Measurements from ENCODE around the gene VPREB3. TPM values are rescaled to one million over a fixed set of nuclear protein-coding genes. Genes with fewer than 3 reads are reported as not detected.

The VPREB3 gene
- polyA plus RNA-seq, 3 donors: 0.35 to 1.1 (median 0.58) TPM

DNA sequence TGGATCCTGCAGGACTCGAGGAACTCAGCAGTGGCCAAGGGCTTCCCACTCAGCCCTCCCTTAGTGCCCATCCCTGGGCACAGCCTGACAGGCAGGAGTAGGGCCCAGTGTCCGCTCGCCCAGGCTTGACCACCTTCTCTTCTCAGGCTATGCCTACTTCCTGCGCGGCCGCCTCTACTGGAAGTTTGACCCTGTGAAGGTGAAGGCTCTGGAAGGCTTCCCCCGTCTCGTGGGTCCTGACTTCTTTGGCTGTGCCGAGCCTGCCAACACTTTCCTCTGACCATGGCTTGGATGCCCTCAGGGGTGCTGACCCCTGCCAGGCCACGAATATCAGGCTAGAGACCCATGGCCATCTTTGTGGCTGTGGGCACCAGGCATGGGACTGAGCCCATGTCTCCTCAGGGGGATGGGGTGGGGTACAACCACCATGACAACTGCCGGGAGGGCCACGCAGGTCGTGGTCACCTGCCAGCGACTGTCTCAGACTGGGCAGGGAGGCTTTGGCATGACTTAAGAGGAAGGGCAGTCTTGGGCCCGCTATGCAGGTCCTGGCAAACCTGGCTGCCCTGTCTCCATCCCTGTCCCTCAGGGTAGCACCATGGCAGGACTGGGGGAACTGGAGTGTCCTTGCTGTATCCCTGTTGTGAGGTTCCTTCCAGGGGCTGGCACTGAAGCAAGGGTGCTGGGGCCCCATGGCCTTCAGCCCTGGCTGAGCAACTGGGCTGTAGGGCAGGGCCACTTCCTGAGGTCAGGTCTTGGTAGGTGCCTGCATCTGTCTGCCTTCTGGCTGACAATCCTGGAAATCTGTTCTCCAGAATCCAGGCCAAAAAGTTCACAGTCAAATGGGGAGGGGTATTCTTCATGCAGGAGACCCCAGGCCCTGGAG, 29.3 kb upstream of the VPREB3 start:
- no peak for DNase-seq (ENCODE audit: low read depth in 3 of 3, low spot score in 2 of 3)

DNA sequence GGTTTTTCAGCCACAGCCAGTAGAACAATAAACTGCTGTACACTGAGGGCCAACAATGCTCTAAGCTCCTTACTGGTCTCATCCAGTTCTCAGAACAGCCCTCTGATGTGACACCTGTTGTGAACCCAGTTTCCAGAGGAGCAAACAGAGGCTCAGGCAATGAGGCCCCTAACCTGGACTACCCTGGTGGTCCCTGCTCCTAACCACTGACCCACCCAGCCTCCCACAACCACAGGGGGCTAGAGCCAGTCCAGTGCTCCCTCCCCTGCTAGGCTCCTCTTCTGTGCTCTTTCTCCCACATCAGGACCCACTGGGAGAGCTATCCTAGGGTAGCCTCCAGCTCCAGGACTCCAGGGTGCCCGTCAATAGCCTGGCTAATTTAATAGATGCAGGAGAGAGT, 28.5 kb upstream of the VPREB3 start:
- DNase-seq (ENCODE audit: low read depth in 3 of 3, low spot score in 2 of 3): no peak

DNA sequence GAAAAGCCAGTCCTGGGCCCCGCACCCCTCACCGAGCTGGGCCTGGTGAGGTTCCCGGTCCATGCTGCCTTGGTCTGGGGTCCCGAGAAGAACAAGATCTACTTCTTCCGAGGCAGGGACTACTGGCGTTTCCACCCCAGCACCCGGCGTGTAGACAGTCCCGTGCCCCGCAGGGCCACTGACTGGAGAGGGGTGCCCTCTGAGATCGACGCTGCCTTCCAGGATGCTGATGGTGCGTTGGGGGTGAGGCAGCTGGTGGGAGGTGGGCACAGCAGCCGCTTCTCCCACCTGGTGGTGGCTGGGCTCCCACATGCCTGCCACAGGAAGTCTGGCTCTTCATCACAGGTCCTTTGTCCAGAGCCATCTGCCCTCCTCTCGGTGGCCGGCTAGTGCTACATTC, 28.0 kb upstream of the VPREB3 start:
- no peak for DNase-seq (ENCODE audit: low read depth in 3 of 3, low spot score in 2 of 3)

DNA sequence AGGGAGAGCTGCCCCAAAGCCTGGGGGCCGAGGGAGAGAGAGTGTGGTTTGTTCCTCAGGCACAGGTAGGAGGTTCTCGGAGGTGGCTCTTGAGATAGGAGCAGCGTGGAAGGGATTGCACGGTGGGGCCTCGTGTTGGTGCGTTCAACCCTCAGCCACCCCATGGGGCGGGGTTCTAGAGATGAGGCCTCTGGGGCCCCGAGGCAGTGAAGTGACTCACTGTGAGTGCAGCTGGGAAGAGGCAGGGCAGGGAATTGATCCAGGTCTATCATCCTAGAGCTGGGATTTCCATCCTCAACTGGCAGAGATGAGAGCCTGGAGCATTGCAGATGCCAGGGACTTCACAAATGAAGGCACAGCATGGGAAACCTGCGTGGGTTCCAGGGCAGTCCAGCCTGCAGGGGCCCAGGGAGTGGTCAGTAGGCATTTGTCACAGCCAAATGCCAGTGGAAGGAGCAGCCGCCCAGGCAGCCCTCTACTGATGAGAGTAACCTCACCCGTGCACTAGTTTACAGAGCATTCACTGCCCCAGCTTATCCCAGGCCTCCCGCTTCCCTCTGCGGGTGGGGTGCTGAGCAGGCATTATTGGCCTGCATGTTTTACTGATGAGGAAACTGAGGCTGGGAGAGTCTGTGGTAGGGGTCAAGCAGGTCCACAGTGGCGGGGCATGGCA, 27.4 kb upstream of the VPREB3 start:
- DNase-seq (ENCODE audit: low read depth in 3 of 3, low spot score in 2 of 3): no peak

DNA sequence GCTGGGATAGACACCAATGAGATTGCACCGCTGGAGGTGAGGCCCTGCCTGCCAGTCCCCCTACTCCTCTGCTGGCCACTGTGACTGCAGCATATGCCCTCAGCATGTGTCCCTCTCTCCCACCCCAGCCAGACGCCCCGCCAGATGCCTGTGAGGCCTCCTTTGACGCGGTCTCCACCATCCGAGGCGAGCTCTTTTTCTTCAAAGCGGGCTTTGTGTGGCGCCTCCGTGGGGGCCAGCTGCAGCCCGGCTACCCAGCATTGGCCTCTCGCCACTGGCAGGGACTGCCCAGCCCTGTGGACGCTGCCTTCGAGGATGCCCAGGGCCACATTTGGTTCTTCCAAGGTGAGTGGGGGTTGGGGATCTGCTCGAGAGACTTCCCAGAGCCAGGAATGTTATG, 26.8 kb upstream of the VPREB3 start:
- no peak for DNase-seq (ENCODE audit: low read depth in 3 of 3, low spot score in 2 of 3)

DNA sequence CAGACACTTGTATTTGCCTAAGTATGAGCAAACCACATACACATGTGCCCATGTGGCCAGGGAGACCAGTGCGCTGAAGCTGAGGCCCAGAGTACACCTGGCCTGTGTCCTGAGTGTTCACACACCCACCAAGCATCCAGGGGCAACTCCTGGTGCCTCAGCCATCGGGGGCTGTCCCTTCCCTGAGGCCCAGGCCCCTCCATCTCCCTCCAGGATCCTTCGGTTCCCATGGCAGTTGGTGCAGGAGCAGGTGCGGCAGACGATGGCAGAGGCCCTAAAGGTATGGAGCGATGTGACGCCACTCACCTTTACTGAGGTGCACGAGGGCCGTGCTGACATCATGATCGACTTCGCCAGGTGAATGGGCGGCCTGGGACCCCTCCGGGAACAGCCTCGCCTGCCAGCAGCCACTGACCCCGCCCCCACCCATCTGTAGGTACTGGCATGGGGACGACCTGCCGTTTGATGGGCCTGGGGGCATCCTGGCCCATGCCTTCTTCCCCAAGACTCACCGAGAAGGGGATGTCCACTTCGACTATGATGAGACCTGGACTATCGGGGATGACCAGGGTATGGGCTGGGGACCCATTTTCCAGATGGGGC, 26.0 kb upstream of the VPREB3 start:
- DNase-seq (ENCODE audit: low read depth in 3 of 3, low spot score in 2 of 3): no peak

DNA sequence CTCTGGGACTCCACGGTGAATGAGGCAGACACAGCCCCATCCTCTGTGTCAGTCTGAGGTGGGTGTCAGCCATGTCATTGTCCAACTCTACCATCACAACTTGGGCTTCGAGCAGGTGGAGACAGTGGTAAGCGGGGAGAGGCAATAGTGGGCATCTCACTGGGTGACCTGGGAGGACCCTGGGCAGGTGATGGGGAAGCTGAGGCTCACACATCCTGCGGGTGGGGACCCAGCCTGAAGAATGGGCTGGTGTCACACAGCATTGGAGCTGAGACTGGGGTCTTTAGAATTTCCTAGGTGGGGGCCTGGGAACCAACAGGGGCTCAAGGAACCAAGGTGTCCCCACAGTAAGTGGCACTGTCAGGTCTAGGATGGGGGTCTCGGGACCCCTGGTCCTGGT, 25.5 kb upstream of the VPREB3 start:
- DNase-seq (ENCODE audit: low read depth in 3 of 3, low spot score in 2 of 3): no peak

DNA sequence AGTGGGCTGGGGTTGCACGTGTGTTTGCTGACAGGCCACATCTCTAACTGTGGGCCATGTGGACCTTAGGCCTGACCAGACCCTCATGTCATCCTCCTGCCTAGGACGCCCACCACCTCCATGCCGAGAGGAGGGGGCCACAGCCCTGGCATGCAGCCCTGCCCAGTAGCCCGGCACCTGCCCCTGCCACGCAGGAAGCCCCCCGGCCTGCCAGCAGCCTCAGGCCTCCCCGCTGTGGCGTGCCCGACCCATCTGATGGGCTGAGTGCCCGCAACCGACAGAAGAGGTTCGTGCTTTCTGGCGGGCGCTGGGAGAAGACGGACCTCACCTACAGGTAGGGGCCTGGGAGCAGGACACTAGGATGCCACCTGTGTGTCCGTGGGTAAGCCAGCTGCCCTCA, 24.9 kb upstream of the VPREB3 start:
- no peak for DNase-seq (ENCODE audit: low read depth in 3 of 3, low spot score in 2 of 3)

DNA sequence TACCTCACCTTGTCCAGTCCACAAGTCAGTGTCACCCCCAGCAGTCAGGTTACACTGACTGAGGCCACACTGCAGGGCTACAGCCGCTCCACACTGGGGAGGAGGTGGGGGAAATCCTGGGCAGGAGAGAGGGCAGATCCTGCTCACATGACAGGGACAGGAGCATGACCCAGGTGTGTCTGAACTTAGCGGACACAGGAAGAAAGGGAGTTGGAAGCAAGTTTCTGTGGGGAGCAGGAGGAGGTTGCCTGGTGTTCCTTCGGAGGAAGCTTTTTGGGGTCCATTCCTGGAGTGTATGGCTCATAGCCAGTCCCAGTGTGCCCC, 24.3 kb upstream of the VPREB3 start:
- DNase-seq (ENCODE audit: low read depth in 3 of 3, low spot score in 2 of 3): no peak

DNA sequence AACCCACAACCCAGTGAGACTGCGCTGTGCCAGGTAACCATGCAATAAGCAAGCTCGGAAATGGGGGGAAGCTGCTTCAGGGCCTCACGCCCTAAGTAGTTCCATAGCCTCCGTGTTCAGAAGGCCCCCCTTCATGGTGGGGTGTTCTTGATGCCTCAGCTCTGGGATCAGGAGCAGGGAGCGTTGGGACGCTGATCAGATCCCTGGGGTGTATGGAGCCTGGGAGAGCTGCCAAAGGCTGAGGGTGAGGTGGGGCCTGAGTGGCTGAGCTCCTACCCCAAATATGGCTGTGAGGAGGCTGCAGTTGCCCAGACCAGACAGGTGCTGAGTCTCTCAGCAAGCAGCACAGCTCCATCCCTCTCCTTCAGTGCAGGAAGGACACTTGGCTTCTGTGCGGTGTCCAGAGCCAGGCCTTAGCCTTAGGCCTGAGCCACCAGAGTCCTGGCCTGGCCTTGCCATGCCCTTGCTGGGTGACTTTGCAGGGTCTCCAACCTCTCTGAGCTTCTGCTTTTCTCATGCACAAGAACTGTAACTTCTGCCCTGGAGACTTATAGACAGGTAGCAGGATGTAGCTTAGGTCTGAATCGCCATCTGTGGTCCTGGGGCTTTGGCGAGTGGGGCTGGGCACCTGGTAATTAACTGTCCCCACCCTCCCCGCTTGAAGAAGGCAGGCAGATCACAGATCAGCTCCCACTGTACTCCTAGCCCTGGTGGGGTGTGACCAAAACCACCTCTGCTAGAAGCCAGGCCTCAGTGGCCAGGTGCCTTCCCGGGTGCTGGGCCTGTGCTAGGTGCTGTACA, 23.8 kb upstream of the VPREB3 start:
- no peak for DNase-seq (ENCODE audit: low read depth in 3 of 3, low spot score in 2 of 3)

DNA sequence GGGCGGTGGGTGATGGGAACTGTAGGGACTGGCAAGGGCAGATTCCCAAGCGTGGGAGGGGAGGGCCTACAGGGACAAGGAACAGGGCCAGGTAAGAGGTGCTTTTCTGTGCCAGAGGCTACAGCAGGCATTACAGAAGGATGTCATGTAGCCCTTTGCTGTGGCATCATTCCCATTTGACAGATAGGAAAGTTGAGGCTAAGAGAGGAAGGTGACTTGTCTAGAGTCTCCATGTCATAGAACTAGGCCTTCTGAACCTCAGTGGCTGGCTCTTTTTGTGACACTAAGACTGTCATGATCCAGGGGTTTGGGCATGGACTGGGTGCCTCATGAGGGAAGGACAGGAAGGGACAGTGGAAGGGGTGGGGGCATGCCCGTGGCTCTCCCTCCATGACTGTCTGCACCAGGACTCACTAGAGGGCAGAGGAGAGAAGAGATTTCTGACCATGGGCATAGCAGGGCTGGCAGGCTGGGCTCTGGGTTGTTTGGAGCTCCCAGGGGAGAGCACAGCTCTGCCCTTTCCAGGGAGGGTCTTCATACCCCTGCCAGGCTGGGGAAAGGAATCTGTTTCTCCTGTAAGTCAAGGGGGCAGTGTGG, 21.7 kb upstream of the VPREB3 start:
- no peak for DNase-seq (ENCODE audit: low read depth in 3 of 3, low spot score in 2 of 3)

DNA sequence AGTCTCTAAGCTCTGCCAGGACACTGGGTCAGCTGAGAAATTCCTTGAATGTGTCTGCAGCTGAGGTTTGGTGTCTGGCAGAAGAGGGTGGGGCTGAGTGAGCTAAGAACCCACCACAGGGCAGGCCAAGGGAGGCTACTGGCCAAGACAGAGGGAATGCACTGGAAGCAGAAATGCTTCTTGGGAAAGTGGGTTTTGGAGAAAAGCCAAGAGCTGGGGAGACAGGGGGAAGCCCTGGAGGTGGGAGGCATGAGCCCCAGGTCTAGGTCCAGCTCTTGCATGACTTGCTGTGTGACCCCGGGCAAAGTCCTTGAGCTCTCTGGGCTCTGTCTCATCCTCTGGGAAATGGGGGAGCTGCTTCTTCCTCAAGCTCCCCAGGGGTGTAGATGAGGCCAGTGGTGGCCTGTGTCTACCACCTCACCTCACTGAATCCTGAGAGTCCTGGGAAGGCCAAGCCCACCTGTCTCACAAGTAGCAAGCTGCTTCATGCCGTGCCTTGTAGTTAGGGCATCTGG, 20.8 kb upstream of the VPREB3 start:
- no peak for DNase-seq (ENCODE audit: low read depth in 3 of 3, low spot score in 2 of 3)

DNA sequence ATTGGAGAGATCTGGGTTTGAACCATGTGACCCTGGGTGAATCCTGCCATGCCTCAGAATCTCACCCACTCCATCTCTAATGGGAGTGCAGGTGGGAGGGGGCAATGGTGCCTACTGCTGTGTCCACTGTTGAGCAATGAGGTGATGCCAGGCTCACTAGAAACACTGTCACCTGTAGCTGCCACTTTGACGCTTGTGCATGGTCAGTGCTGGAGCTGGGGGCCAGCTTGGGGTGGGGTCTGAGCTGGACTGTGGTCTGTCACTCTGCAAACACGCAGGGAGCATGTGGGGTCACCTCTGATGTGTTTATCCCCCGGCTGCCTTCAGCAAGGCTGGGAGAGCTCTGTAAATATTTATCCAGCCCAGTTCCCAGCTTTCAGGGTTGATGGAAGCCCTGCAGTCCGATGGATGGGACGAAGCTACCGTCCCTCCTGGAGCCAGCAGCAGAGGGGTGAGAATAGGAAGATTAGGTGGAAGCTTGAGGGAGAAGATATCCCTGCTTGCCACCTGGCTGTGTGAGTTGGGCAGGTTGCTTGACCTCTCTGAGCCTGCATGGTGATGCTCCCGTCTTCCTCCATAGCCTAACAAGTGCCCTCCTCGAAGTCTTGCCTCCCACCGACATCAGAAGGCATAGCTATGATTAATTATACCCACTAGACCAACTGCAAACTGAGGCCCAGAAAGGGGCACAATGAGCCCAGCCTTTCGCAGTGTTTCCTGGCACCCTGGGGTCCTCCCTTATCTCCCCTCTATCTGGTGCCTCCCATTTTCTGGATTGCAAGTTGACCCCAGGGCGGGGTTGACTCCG, 20.1 kb upstream of the VPREB3 start:
- no peak for DNase-seq (ENCODE audit: low read depth in 3 of 3, low spot score in 2 of 3)

DNA sequence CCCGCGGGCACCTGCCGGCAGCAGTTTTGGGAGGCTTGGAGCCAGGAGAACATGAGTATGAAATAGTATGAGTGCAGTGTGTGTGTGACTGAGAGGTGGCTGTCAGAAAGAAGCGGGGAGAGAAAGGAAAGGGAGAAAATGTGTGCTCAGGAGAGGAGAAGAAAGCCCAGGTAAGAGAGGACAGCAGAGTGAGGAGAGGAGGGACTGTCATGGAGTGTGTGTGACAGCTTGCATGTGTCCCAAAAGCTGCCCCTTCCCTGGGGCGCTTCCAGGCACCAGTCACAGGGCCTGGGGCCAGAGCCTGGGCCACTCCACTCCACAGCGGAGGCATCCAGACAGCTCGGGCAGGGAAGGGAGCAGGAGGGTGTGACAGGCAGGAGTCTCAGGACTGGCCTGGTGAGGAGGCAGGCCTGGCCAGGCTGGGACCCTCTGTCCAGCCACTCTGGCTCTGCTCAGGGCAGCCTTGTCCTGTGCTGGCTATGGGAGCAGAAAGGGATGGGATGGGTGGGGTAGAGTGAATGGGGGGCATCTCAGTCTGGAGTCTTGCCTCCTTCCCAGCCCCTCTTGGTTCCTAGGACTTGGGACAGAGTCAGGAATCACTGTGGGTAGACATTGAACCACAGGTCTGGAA, 19.4 kb upstream of the VPREB3 start:
- no peak for DNase-seq (ENCODE audit: low read depth in 3 of 3, low spot score in 2 of 3)

DNA sequence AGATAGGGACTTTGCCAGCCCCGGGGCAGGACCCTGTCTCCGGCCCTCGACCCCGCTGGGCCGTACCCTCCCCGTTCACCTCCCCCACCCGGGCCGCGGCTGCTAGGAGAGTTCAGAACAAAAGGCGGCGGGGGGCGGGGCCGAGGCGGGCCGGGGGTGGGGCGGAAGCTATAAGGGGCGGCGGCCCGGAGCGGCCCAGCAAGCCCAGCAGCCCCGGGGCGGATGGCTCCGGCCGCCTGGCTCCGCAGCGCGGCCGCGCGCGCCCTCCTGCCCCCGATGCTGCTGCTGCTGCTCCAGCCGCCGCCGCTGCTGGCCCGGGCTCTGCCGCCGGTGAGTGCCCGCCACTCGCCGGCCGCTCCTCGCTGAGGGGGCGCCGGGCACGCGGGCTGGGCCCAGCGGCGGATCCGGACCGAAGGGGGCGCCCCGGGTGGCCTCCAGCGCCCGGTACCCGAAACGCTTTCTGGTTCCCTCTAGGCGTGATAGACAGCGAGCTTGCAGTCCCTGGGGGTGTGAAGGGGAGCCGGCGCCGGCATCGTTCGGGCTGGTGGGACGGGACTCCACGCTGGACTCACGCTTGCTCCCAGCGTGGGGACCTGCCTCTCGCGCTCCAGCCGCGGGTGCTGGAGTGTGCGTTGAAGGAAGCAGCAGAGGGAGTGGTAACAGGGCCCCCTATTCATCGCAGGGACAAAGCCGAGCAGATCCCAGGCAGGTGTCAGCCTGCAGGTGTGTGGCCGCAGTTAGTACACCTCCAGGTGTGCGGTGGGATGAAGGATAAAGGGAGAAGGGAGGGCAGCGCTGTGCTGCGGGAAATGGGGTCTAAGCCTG, 18.6 kb upstream of the VPREB3 start, which contains the start of gene MMP11:
MMP11 (plus strand) TSS at position 201 of the 825 bp plus-strand sequence; CDS start at position 223, 22 bp downstream.
- DNase-seq (ENCODE audit: low read depth in 3 of 3, low spot score in 2 of 3): no peak

DNA sequence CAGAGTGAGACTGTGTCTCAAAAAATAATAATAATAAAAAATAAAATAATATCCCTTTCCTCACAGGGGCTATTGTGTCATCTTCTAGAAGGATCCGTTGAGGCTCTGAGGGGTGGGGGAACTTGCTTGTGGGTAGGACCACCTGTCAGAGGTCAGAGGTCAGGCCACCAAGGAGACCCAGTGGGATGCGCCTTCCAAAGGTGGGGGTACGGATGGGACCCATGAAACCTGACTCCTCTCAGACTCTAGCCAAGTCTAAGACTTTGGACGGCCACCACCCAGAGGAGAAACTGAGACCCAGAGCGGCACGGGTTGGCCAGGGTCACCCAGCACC, 18.1 kb upstream of the VPREB3 start:
- no peak for DNase-seq (ENCODE audit: low read depth in 3 of 3, low spot score in 2 of 3)

DNA sequence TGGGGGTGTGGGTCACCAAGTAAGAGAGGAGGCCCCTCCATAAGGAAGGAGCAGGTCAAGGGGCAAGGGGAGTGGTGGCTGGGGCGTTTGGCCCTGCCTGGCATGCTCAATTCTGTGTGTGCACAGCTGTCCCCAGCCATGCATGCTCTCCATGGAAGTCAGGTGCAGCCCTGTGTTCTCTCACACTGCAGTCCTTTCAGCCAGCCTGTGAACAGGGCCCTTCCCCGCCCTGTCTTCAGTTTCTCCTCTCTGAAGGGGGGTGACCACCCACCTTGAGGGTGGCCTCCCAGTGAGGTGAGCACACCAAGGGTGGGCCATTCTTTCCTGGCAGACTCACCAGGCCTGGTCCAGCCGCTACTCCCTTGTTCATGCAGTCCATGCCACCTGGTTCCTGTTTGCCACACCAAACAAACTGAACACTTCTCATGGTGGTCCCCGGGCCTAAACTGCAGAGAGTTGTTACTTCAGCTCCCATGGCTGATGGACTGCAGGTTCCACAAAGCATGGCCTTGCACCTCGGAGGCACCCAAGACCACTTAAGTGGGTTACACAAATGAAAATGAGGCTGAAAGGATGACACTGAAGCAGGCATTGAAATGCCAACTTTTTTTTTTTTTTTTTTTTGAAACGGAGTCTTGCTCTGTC, 15.2 kb upstream of the VPREB3 start:
- DNase-seq (ENCODE audit: low read depth in 3 of 3, low spot score in 2 of 3): no peak

Data from right renal cortex interstitium (tissue), 3 donors.